Psoas muscle (tissue), 8 donors: ENCODE data around the gene EIF3A. TPM values are rescaled to one million over a fixed set of nuclear protein-coding genes. Genes with fewer than 3 reads are reported as not detected.

Experiments used
- ATAC-seq, 4 donors: fragments of 200-7000 bp; cut with Tn5 transposase; one replicate each; pipeline ENCODE4 v1.9.1; 2020; ENCODE audit warnings: moderate library complexity in 3 of 4, mild to moderate bottlenecking in 2 of 4
- DNase-seq, 2 donors: peaks; one replicate each; pipeline ENCODE4 v3.0.0-alpha.2; 2020
- H3K27ac ChIP-seq: fragments of 200-600 bp; one replicate; pipeline ENCODE4 v1.8.0; 2022
- H3K27me3 ChIP-seq, 3 donors: fragments of 200-600 bp in 1 of 3; one replicate each; pipeline versions ENCODE4 v1.6.1 to v1.8.0; 2013 to 2022; ENCODE audit warnings: low read length in 2 of 3, mild to moderate bottlenecking in 2 of 3, moderate library complexity in 1 of 3; ENCODE audit not compliant: insufficient read depth in 3 of 3
- H3K36me3 ChIP-seq, 2 donors: fragments of 200-600 bp in 1 of 2; one replicate each; pipeline versions ENCODE4 v1.6.1 to v1.8.0; 2013 to 2022; ENCODE audit warnings: low read depth in 1 of 2, mild to moderate bottlenecking in 1 of 2, moderate library complexity in 1 of 2; ENCODE audit not compliant: insufficient read depth in 1 of 2
- H3K4me1 ChIP-seq: fragments of 200-600 bp; one replicate; pipeline ENCODE4 v1.8.0; 2022
- H3K4me3 ChIP-seq: fragments of 200-600 bp; one replicate; pipeline ENCODE4 v1.8.0; 2022; ENCODE audit warnings: mild to moderate bottlenecking
- H3K9me3 ChIP-seq: fragments of 200-600 bp; one replicate; pipeline ENCODE4 v1.8.0; 2022
- CTCF ChIP-seq: fragments of 200-600 bp; IDR thresholded peaks from one replicate; pipeline ENCODE4 v1.8.0; 2022; ENCODE audit warnings: antibody characterized with exemption
- WGBS, 3 donors: extraction: QIAGEN DNeasy Blood & Tissue Kit; methylation state at CpG; one replicate each; pipeline versions ENCODE4 v1.1.6 to v1.1.7; 2013; 5-methylcytosine and 5-hydroxymethylcytosine counted together
- intact Hi-C, 2 donors: fragments of 100-400 bp; cut with DNase I; formaldehyde crosslinking; loops; one replicate each; pipeline versions ENCODE4 v1.11.0 to v1.14.2; 2022
- long read RNA-seq, 2 donors: library from polyadenylated mRNA; unstranded; transcript quantifications; one replicate each; pipeline ENCODE4 v2.0.0, GENCODE V29; 2021
- polyA plus RNA-seq, 3 donors: library from polyadenylated mRNA; stranded (reverse); fragments of 200-250 nt; gene quantifications; one replicate each; pipeline ENCODE4 v1.2.3, GENCODE V29; 2013
- total RNA-seq, 4 donors: library from RNA; stranded (reverse); fragmentation: NEBNext Ultra II Directional in 2 of 4; extraction: Animal tissue kit (Norgen Biotek cat#: 25700) in 2 of 4; gene quantifications; one replicate each; pipeline versions ENCODE4 v1.2.1 to v1.2.4, GENCODE V29; 2021 to 2023
- donor health status: healthy with polysubstance abuse.
- donor health status: DM: no; HTN: no; CAD: no; lungs with moderate emphysema.
- donor health status: Bipolar disorder and iron deficiency.
- donor health status: healthy.
- donor health status: DM: yes; HTN: yes; CAD: no.
- donor health status: DM: no; HTN: no; CAD: no.
- donor health status: DM: no; HTN: no; CAD: no.
- donor health status: DM: yes; HTN: yes; CAD: no.

Gene EIF3A
- 100 to 1,000 TPM; 148 to 226 (median 190) TPM for total RNA-seq
- 100 to 1,000 TPM in 2 of 3 donors, 10 to 100 TPM in 1; 71.3 to 120 (median 108) TPM for polyA plus RNA-seq
- long read RNA-seq, donor 1, full-length matches to known transcripts = 182 of 425 reads
- long read RNA-seq, donor 1, partial matches to known transcripts = 232 of 425 reads
- long read RNA-seq, donor 1, other reads (novel, unspliced or antisense) = 11 of 425 reads
- long read RNA-seq, donor 2, full-length matches to known transcripts = 220 of 491 reads
- long read RNA-seq, donor 2, partial matches to known transcripts = 252 of 491 reads
- long read RNA-seq, donor 2, other reads (novel, unspliced or antisense) = 19 of 491 reads

- ATAC-seq = peak; percentile 96 to 97 (median 96)
- H3K4me1 ChIP-seq = peaks cover 26% of the 10 kb centered on the region
- 0 to 1% (median 0%) methylated on average over 55 to 74 of the region's 74 CpGs for WGBS, 3 donors
- intact Hi-C loops = loop anchor here in 1 of 2 donors (5.0 kb wide), 1 partner anchor 42 kb away; no protein-coding TSS in a partner anchor
- H3K9me3 ChIP-seq = no peaks in the 10 kb centered on the region
- H3K27ac ChIP-seq = peak within 1 kb of the TSS; percentile 94
- no peak for TF ChIP-seq CTCF
- peak; percentile 92 to 97 for DNase-seq
- peak within 1 kb of the TSS; percentile 82 for H3K4me3 ChIP-seq
- H3K36me3 ChIP-seq = peaks cover 0 to 4% of the 10 kb centered on the region in 2 donors
- H3K27me3 ChIP-seq = no peaks in the 10 kb centered on the region
These were observed at the start of gene EIF3A for GRCh38 chr10:119080521-119081259. Gene EIF3A (minus strand): TSS chr10:119080817. CDS start chr10:119080676, 141 bp downstream.

- 94 to 97% (median 97%) methylated on average over 4 of the region's 4 CpGs for WGBS, 3 donors
- Histone ChIP-seq H3K9me3 (no peaks in the 10 kb centered on the region), H3K27ac (no peak overlapping the region), H3K4me3 (no peak overlapping the region), H3K36me3 (peaks cover 0 to 82% of the 10 kb centered on the region in 2 donors), H3K4me1 (peaks cover 5% of the 10 kb centered on the region), H3K27me3 (no peaks in the 10 kb centered on the region)
- TF ChIP-seq CTCF = no peak
- no peak for DNase-seq
- intact Hi-C loops = no loop called here
- no peak for ATAC-seq
These were observed 49.1 kb upstream of the EIF3A start for GRCh38 chr10:119129721-119130120.

GRCh38 chr10:119125942-119126341, 45.3 kb upstream of the EIF3A start:
- WGBS, 3 donors = 97 to 100% (median 97%) methylated on average over 2 of the region's 2 CpGs
- H3K36me3 ChIP-seq = peaks cover 0 to 84% of the 10 kb centered on the region in 2 donors

GRCh38 chr10:119120875-119121274, 40.3 kb upstream of the EIF3A start:
- Histone ChIP-seq H3K4me1 (peaks cover 14% of the 10 kb centered on the region), H3K27me3 (no peaks in the 10 kb centered on the region), H3K27ac (peak overlapping the region; percentile 83), H3K36me3 (peaks cover 0 to 80% of the 10 kb centered on the region in 2 donors), H3K4me3 (no peak overlapping the region), H3K9me3 (no peaks in the 10 kb centered on the region)
- ATAC-seq (peak in 1 of 4 donors; percentile 11), DNase-seq (no peak)
- TF ChIP-seq CTCF = no peak
- intact Hi-C loops = loop anchor here in 1 of 2 donors (5.0 kb wide), 1 partner anchor 39 kb away; the partner anchor contains the start of gene EIF3A
- 89 to 92% (median 91%) methylated on average over 2 of the region's 2 CpGs for WGBS, 3 donors

More at GRCh38 chr10:119125942-119126341, 45.3 kb upstream of the EIF3A start:
- DNase-seq (no peak), ATAC-seq (no peak)
- TF ChIP-seq CTCF = no peak
- Histone ChIP-seq H3K4me3 (no peak overlapping the region), H3K4me1 (peaks cover 2% of the 10 kb centered on the region), H3K9me3 (no peaks in the 10 kb centered on the region), H3K27me3 (no peaks in the 10 kb centered on the region), H3K27ac (no peak overlapping the region)
- intact Hi-C loops = no loop called here
